Spleen (tissue), 7 donors: ENCODE results near the gene RFPL4A.
"Not testable (repeated sequence)": the region's sequence is repeated elsewhere in the genome, so short reads cannot be mapped to it uniquely, and the experiment has no call there.

Experiments used
- POLR2A ChIP-seq, 3 donors: fragments of 450-650 bp; IDR thresholded peaks; one replicate each; pipeline ENCODE4 v1.5.1; 2017; ENCODE audit warnings: antibody characterized with exemption in 3 of 3, mild to moderate bottlenecking in 1 of 3
- POLR2AphosphoS5 ChIP-seq, 3 donors: sonication (generic); formaldehyde crosslinking; IDR thresholded peaks; one replicate each; pipeline ENCODE4 v1.5.1; 2017; ENCODE audit warnings: antibody characterized with exemption in 3 of 3
- TF ChIP-seq, protein P1 (sequence below), 11 experiments: fragments of 200-600 bp in 7 of 11; fragments of 450-650 bp in 4 of 11; sonication (generic) in 4 of 11; IDR thresholded peaks in 8 of 11; conservative IDR thresholded peaks in 3 of 11; 1 replicate in 7 of 11; 2 replicates in 4 of 11; pipeline versions ENCODE4 v1.4.0 to v1.8.0; 2016 to 2021; ENCODE audit warnings: antibody characterized with exemption in 11 of 11, inconsistent platforms in 4 of 11, mild to moderate bottlenecking in 1 of 11
- donor health status: DM: no; HTN: no; CAD: no; lungs with moderate emphysema.
- donor health status: DM: no; HTN: no; CAD: no.
- donor health status: DM: no; HTN: no; CAD: no.

GRCh38 chr19:55717879-55718711 lies 40.8 kb upstream of the RFPL4A start:
- not testable (repeated sequence) for TF ChIP-seq POLR2AphosphoS5, POLR2A (IDR thresholded peaks at IDR 0.05)
- TF ChIP-seq, protein P1, sequence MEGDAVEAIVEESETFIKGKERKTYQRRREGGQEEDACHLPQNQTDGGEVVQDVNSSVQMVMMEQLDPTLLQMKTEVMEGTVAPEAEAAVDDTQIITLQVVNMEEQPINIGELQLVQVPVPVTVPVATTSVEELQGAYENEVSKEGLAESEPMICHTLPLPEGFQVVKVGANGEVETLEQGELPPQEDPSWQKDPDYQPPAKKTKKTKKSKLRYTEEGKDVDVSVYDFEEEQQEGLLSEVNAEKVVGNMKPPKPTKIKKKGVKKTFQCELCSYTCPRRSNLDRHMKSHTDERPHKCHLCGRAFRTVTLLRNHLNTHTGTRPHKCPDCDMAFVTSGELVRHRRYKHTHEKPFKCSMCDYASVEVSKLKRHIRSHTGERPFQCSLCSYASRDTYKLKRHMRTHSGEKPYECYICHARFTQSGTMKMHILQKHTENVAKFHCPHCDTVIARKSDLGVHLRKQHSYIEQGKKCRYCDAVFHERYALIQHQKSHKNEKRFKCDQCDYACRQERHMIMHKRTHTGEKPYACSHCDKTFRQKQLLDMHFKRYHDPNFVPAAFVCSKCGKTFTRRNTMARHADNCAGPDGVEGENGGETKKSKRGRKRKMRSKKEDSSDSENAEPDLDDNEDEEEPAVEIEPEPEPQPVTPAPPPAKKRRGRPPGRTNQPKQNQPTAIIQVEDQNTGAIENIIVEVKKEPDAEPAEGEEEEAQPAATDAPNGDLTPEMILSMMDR (IDR thresholded peaks at IDR 0.05 in 8 of 11, conservative IDR thresholded peaks at IDR 0.05 in 3 of 11), result not testable (repeated sequence)
